Keratinocyte (primary cell): ENCODE measurements around the gene ARHGAP32. TPM values are rescaled to one million over a fixed set of nuclear protein-coding genes. Genes with fewer than 3 reads are reported as not detected.

Source experiments
- DNase-seq: peaks from one replicate; pipeline ENCODE4 v3.0.0-alpha.2; 2011; ENCODE audit warnings: low read depth, missing footprints, low spot score
- FAIRE-seq: peaks from 2 replicates; lab custom pipeline; 2011; peaks lifted over from hg19 to GRCh38; lab: Jason Lieb, UNC
- H2AFZ ChIP-seq: 2 replicates; pipeline ENCODE4 v1.6.0; 2012; ENCODE audit warnings: low read length, control low read depth, inconsistent platforms; ENCODE audit not compliant: control insufficient read depth
- H3K27ac ChIP-seq: 2 replicates; pipeline ENCODE4 v1.5.1; 2011; ENCODE audit warnings: low read length; ENCODE audit not compliant: control insufficient read depth, insufficient read depth
- H3K27me3 ChIP-seq: 3 replicates; pipeline ENCODE4 v1.6.0; 2011; ENCODE audit warnings: low read length; ENCODE audit not compliant: control insufficient read depth, insufficient read depth; ENCODE audit errors: extremely low read depth
- H3K36me3 ChIP-seq, 2 experiments: 2 replicates in 1 of 2; 3 replicates in 1 of 2; pipeline ENCODE4 v1.5.1; 2011; ENCODE audit warnings: low read length in 2 of 2, mild to moderate bottlenecking in 1 of 2; ENCODE audit not compliant: control insufficient read depth in 2 of 2, insufficient read depth in 2 of 2; ENCODE audit errors: extremely low read depth in 1 of 2
- H3K4me1 ChIP-seq: 3 replicates; pipeline ENCODE4 v1.5.1; 2011; ENCODE audit warnings: low read length; ENCODE audit not compliant: control insufficient read depth, insufficient read depth; ENCODE audit errors: extremely low read depth
- H3K4me2 ChIP-seq: 3 replicates; pipeline ENCODE4 v1.6.0; 2011; ENCODE audit warnings: low read depth, low read length; ENCODE audit not compliant: control insufficient read depth, insufficient read depth; ENCODE audit errors: extremely low read depth
- H3K4me3 ChIP-seq, 3 experiments: fragments of 200-600 bp in 1 of 3; sonication (generic) in 1 of 3; 2 replicates in 2 of 3; 3 replicates in 1 of 3; pipeline ENCODE4 v1.5.1; 2011 to 2016; ENCODE audit warnings: low read length in 3 of 3, mild to moderate bottlenecking in 3 of 3, control low read depth in 2 of 3, inconsistent platforms in 1 of 3, low read depth in 1 of 3, mixed read lengths in 1 of 3, mixed run types in 1 of 3, moderate library complexity in 1 of 3; ENCODE audit not compliant: control insufficient read depth in 2 of 3, insufficient read depth in 2 of 3; ENCODE audit errors: extremely low read depth in 1 of 3
- H3K79me2 ChIP-seq: 2 replicates; pipeline ENCODE4 v1.6.0; 2012; ENCODE audit warnings: low read length; ENCODE audit not compliant: control insufficient read depth, insufficient read depth
- H3K9ac ChIP-seq: 3 replicates; pipeline ENCODE4 v1.6.0; 2011; ENCODE audit warnings: low read length; ENCODE audit not compliant: control insufficient read depth, insufficient read depth; ENCODE audit errors: extremely low read depth
- H3K9me1 ChIP-seq: 3 replicates; pipeline ENCODE4 v1.6.0; 2011; ENCODE audit warnings: low read length; ENCODE audit not compliant: control insufficient read depth, insufficient read depth; ENCODE audit errors: extremely low read depth
- H3K9me3 ChIP-seq: 2 replicates; pipeline ENCODE4 v1.5.1; 2012; ENCODE audit warnings: low read depth, low read length; ENCODE audit not compliant: control insufficient read depth
- H4K20me1 ChIP-seq: 3 replicates; pipeline ENCODE4 v1.6.0; 2011; ENCODE audit warnings: low read length; ENCODE audit not compliant: control insufficient read depth, insufficient read depth; ENCODE audit errors: extremely low read depth
- EZH2 ChIP-seq: IDR thresholded peaks from one replicate; pipeline ENCODE4 v1.6.1; 2012; ENCODE audit warnings: inconsistent platforms, mild to moderate bottlenecking, low read length, moderate library complexity
- dilution Hi-C: fragments of 300-500 bp; cut with MboI; formaldehyde crosslinking; loops from one replicate; pipeline ENCODE4 v1.7.0; 2020; ENCODE audit warnings: low sequenced_read_pairs; ENCODE audit not compliant: extremely low pct_ligation_motif_present
- polyA plus RNA-seq, 5 experiments: library from polyadenylated mRNA; depleted of rRNA in 3 of 5; stranded (reverse) in 3 of 5; stranded (forward) in 1 of 5; unstranded in 1 of 5; fragments of >200 nt; gene quantifications; 1 replicate in 1 of 5; 2 replicates in 3 of 5; 3 replicates in 1 of 5; pipeline versions ENCODE4 v1.2.1 to v1.2.3, GENCODE V29; 2011 to 2012; ENCODE audit warnings: missing spikeins in 2 of 5, low read depth in 1 of 5, low replicate concordance in 1 of 5
- TF ChIP-seq, protein P1 (sequence below), 3 experiments: IDR thresholded peaks in 1 of 3; conservative IDR thresholded peaks in 1 of 3; optimal IDR thresholded peaks in 1 of 3; 2 replicates in 2 of 3; 3 replicates in 1 of 3; pipeline versions ENCODE3 to v1.5.1; 2011; ENCODE audit warnings: low read length in 3 of 3, mild to moderate bottlenecking in 3 of 3, moderate library complexity in 2 of 3, control low read depth in 1 of 3, inconsistent platforms in 1 of 3; ENCODE audit not compliant: insufficient read depth in 2 of 3; ENCODE audit errors: extremely low read depth in 1 of 3

Gene ARHGAP32
- polyA plus RNA-seq, 1 donor (not counting 4 experiments of a cell fraction or from before 2014, with no cell fraction given): 10.8 TPM

DNA sequence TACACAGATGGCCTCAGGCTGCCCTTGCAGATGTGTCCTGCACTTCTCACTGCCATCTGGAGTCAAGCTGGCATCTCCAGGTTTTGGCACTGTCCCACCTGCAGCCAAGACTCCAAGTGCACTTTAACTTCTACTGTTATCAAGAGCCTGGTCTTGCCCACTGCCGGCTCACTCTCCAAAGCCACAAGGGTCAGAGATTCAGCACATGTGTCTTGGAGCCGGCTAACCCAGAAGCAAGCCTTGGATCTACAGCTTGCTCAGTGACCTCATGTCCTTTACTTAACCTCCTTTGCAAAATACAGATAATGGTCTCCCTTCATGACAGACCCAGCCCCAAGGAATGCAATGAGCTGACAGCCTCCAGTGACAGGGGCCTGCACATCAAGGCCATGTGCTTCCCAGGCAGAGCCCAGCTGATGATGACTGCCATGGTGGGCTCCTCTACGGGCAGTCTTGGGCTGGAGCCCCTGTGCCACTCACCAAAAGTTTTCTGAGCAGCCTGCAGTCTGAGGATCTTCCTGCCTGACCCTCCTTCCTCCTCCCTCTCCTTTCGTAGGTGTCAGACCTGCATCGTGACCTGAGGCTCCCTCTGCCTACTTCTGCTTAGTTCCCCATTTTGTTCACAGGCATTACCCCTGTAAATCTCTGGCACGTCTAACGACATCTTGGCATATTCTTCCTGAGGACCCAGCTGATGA is 258.5 kb downstream of the ARHGAP32 start:
- Histone ChIP-seq H3K4me2 (no peak overlapping the region), H3K9ac (no peak overlapping the region), H3K79me2 (no peaks in the 10 kb centered on the region), H3K36me3 (peaks cover 2 to 8% of the 10 kb centered on the region in 2 experiments), H3K27ac (no peak overlapping the region), H3K4me3 (no peak overlapping the region), H2AFZ (no peak overlapping the region), H4K20me1 (no peaks in the 10 kb centered on the region), H3K9me1 (no peaks in the 10 kb centered on the region), H3K27me3 (no peaks in the 10 kb centered on the region), H3K9me3 (no peaks in the 10 kb centered on the region), H3K4me1 (peaks cover 4% of the 10 kb centered on the region)
- TF ChIP-seq, protein P1, sequence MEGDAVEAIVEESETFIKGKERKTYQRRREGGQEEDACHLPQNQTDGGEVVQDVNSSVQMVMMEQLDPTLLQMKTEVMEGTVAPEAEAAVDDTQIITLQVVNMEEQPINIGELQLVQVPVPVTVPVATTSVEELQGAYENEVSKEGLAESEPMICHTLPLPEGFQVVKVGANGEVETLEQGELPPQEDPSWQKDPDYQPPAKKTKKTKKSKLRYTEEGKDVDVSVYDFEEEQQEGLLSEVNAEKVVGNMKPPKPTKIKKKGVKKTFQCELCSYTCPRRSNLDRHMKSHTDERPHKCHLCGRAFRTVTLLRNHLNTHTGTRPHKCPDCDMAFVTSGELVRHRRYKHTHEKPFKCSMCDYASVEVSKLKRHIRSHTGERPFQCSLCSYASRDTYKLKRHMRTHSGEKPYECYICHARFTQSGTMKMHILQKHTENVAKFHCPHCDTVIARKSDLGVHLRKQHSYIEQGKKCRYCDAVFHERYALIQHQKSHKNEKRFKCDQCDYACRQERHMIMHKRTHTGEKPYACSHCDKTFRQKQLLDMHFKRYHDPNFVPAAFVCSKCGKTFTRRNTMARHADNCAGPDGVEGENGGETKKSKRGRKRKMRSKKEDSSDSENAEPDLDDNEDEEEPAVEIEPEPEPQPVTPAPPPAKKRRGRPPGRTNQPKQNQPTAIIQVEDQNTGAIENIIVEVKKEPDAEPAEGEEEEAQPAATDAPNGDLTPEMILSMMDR (optimal IDR thresholded peaks at IDR 0.05 in 1 of 3, IDR thresholded peaks at IDR 0.05 in 1 of 3, conservative IDR thresholded peaks at IDR 0.05 in 1 of 3; ENCODE audit: extremely low read depth in 1 of 3, insufficient read depth in 2 of 3, low read length in 3 of 3): no peak
- no peak for TF ChIP-seq EZH2
- no peak for FAIRE-seq
- dilution Hi-C loops: no loop called here
- no peak for DNase-seq

DNA sequence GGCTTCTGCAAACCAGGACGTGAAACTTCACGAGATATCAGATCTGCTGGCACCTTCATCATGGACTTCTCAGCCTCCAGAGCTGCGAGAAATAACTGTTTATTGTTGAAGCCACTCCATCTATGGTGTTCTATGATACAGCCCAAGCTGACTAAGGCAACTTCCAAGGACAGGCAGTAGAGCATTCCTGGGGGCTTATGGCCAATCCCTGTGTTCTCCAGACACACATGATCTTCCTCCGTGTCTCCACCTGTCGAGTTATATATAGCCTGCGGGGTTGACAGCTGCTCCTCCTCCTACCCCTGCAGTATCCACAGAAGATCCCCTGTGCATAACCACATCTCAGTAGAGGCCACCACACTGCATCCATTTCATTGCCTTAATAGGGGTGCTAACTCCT is 260.5 kb downstream of the ARHGAP32 start:
- H3K27ac ChIP-seq: no peak overlapping the region
- FAIRE-seq (no peak), DNase-seq (peak; percentile 35)
- no peaks in the 10 kb centered on the region for H3K79me2 ChIP-seq
- no peaks in the 10 kb centered on the region for H4K20me1 ChIP-seq
- no peak for TF ChIP-seq EZH2
- TF ChIP-seq, protein P1 (optimal IDR thresholded peaks at IDR 0.05 in 1 of 3, IDR thresholded peaks at IDR 0.05 in 1 of 3, conservative IDR thresholded peaks at IDR 0.05 in 1 of 3; ENCODE audit: extremely low read depth in 1 of 3, insufficient read depth in 2 of 3, low read length in 3 of 3): no peak
- peaks cover 0 to 4% of the 10 kb centered on the region in 2 experiments for H3K36me3 ChIP-seq
- no peak overlapping the region for H3K4me2 ChIP-seq
- H3K9me1 ChIP-seq: no peaks in the 10 kb centered on the region
- peaks cover 5% of the 10 kb centered on the region for H3K27me3 ChIP-seq
- H3K4me1 ChIP-seq: no peaks in the 10 kb centered on the region
- no peak overlapping the region for H3K9ac ChIP-seq
- no peaks in the 10 kb centered on the region for H3K9me3 ChIP-seq
- no peak overlapping the region for H2AFZ ChIP-seq
- dilution Hi-C loops: no loop called here
- H3K4me3 ChIP-seq: no peak overlapping the region
